OCI-M1 (cell line): ENCODE data around the gene SMAD4.
"Not testable (repeated sequence)": the region's sequence is repeated elsewhere in the genome, so short reads cannot be mapped to it uniquely, and the experiment has no call there.

ENCODE experiments used
- DNase-seq: peaks from one replicate; lab custom pipeline; 2025; lab: John Stamatoyannopoulos, UW

Gene SMAD4

GRCh38 chr18:51111633-51112355 is 81.8 kb downstream of the SMAD4 start:
- DNase-seq: not testable (repeated sequence)

- not testable (repeated sequence) for DNase-seq
These were observed 87.0 kb downstream of the SMAD4 start for GRCh38 chr18:51116996-51117395.

- not testable (repeated sequence) for DNase-seq
These were observed 89.5 kb downstream of the SMAD4 start for GRCh38 chr18:51119561-51119960.

- not testable (repeated sequence) for DNase-seq
These were observed 90.0 kb downstream of the SMAD4 start for GRCh38 chr18:51119976-51120375.

- no peak for DNase-seq
These were observed 91.0 kb downstream of the SMAD4 start for GRCh38 chr18:51120809-51121596.

GRCh38 chr18:51121597-51121857 is 91.5 kb downstream of the SMAD4 start:
- DNase-seq: no peak

GRCh38 chr18:51122266-51123045 is 92.4 kb downstream of the SMAD4 start:
- no peak for DNase-seq

GRCh38 chr18:51123046-51123395 is 93.0 kb downstream of the SMAD4 start:
- DNase-seq: no peak

GRCh38 chr18:51123481-51123880 is 93.5 kb downstream of the SMAD4 start:
- DNase-seq: no peak

- no peak for DNase-seq
These were observed 94.0 kb downstream of the SMAD4 start for GRCh38 chr18:51123936-51124486.

GRCh38 chr18:51125976-51126375 is 96.0 kb downstream of the SMAD4 start:
- no peak for DNase-seq

GRCh38 chr18:51127664-51128063 is 97.7 kb downstream of the SMAD4 start:
- DNase-seq: no peak

- peak; percentile 26 for DNase-seq
These were observed 98.5 kb downstream of the SMAD4 start for GRCh38 chr18:51128533-51128932.

GRCh38 chr18:51132256-51132935 is 102.4 kb downstream of the SMAD4 start:
- no peak for DNase-seq

- no peak for DNase-seq
These were observed 103.7 kb downstream of the SMAD4 start for GRCh38 chr18:51133580-51134160.
